SU-DHL-6 (cell line): ENCODE results near the gene CYP4A22.
A peak's percentile ranks its signal among the peaks of the same experiment; 100 is the strongest.

Experiments
- H2AFZ ChIP-seq: fragments of 200-600 bp; sonication (generic); 2 replicates; pipeline ENCODE4 v1.6.1; 2014; ENCODE audit warnings: low read depth, mild to moderate bottlenecking, moderate library complexity, mixed read lengths, antibody characterized with exemption, low read length; ENCODE audit not compliant: severe bottlenecking
- H3F3A ChIP-seq: fragments of 200-600 bp; shearing (Covaris generic); 2 replicates; pipeline ENCODE4 v1.6.0; 2016; ENCODE audit warnings: antibody characterized with exemption, mild to moderate bottlenecking; ENCODE audit not compliant: insufficient read depth
- H3K27ac ChIP-seq: fragments of 200-600 bp; sonication (generic); 2 replicates; pipeline ENCODE4 v1.5.1; 2016; ENCODE audit warnings: low read depth, mild to moderate bottlenecking, low read length, moderate library complexity, mixed read lengths
- H3K27me3 ChIP-seq: fragments of 200-600 bp; sonication (generic), shearing (Covaris generic); 2 replicates; pipeline ENCODE4 v1.6.0; 2014; ENCODE audit warnings: mild to moderate bottlenecking, low read length
- H3K36me3 ChIP-seq: fragments of 200-600 bp; sonication (generic); 2 replicates; pipeline ENCODE4 v1.6.1; 2014; ENCODE audit warnings: mild to moderate bottlenecking, low read length, mixed read lengths
- H3K4me2 ChIP-seq: fragments of 300-600, 200-600 bp; shearing (Covaris generic), sonication (generic); 2 replicates; pipeline ENCODE4 v1.6.0; 2014; ENCODE audit warnings: low read length, low read depth, mild to moderate bottlenecking; ENCODE audit not compliant: poor library complexity, severe bottlenecking
- H3K4me3 ChIP-seq: fragments of 200-600 bp; sonication (generic); 2 replicates; pipeline ENCODE4 v1.5.1; 2014; ENCODE audit warnings: antibody characterized with exemption, low read length, mild to moderate bottlenecking, mixed read lengths; ENCODE audit not compliant: insufficient read depth, poor library complexity, severe bottlenecking
- H3K79me2 ChIP-seq: fragments of 200-600 bp; sonication (generic); 2 replicates; pipeline ENCODE4 v1.6.1; 2014; ENCODE audit warnings: mild to moderate bottlenecking, low read length, moderate library complexity; ENCODE audit not compliant: insufficient read depth
- H3K9ac ChIP-seq: fragments of 200-600 bp; sonication (generic); 2 replicates; pipeline ENCODE4 v1.7.0; 2014; ENCODE audit warnings: mild to moderate bottlenecking, low read length
- H3K9me2 ChIP-seq: fragments of 200-600 bp; sonication (generic); replicated peaks from 2 replicates; pipeline ENCODE4 v1.6.1; 2014; ENCODE audit warnings: low read length; ENCODE audit not compliant: insufficient read depth
- H3K9me3 ChIP-seq: fragments of 200-600 bp; sonication (generic); 2 replicates; pipeline ENCODE4 v1.6.1; 2014; ENCODE audit warnings: low read length, mixed read lengths; ENCODE audit not compliant: insufficient read depth
- H4K20me1 ChIP-seq: fragments of 200-600 bp; sonication (generic); 2 replicates; pipeline ENCODE4 v1.6.1; 2014; ENCODE audit warnings: low read depth, mild to moderate bottlenecking, antibody characterized with exemption, low read length, moderate library complexity, mixed read lengths
- CTCF ChIP-seq: fragments of 200-600 bp; sonication (generic); IDR thresholded peaks from one replicate; pipeline ENCODE4 v1.5.1; 2017; ENCODE audit warnings: antibody characterized with exemption, mild to moderate bottlenecking, low read length, moderate library complexity; ENCODE audit not compliant: insufficient read depth, poor library complexity, severe bottlenecking
- EZH2phosphoT487 ChIP-seq: fragments of 200-600 bp; sonication (generic), shearing (Covaris generic); conservative IDR thresholded peaks from 2 replicates; pipeline ENCODE4 v1.6.1; 2018; ENCODE audit warnings: mild to moderate bottlenecking, antibody characterized with exemption, low read length, moderate library complexity, mixed read lengths

Gene CYP4A22

GRCh38 chr1:47172782-47173181 lies 35.5 kb downstream of the CYP4A22 start:
- TF ChIP-seq EZH2phosphoT487, result no peak
- TF ChIP-seq CTCF, result no peak
- H3K36me3 ChIP-seq, result no peaks in the 10 kb centered on the region

GRCh38 chr1:47174656-47175020 lies 37.4 kb downstream of the CYP4A22 start:
- no peaks in the 10 kb centered on the region for H3K36me3 ChIP-seq
- H3K27me3 ChIP-seq, result no peaks in the 10 kb centered on the region
- H3K27ac ChIP-seq, result no peak overlapping the region
- H3K79me2 ChIP-seq, result no peaks in the 10 kb centered on the region
- no peaks in the 10 kb centered on the region for H4K20me1 ChIP-seq
- H3K9me2 ChIP-seq, result no peaks in the 10 kb centered on the region
- no peak overlapping the region for H2AFZ ChIP-seq
- no peaks in the 10 kb centered on the region for H3K9me3 ChIP-seq
- no peaks in the 10 kb centered on the region for H3F3A ChIP-seq
- no peak overlapping the region for H3K4me2 ChIP-seq
- H3K9ac ChIP-seq, result no peak overlapping the region
- H3K4me3 ChIP-seq, result no peak overlapping the region
- no peak for TF ChIP-seq EZH2phosphoT487
- TF ChIP-seq CTCF, result no peak

More at GRCh38 chr1:47172782-47173181, 35.5 kb downstream of the CYP4A22 start:
- Histone ChIP-seq H3K79me2 (no peaks in the 10 kb centered on the region), H3K4me3 (no peak overlapping the region), H3K4me2 (no peak overlapping the region), H3K9me3 (no peaks in the 10 kb centered on the region), H4K20me1 (no peaks in the 10 kb centered on the region), H3K27ac (no peak overlapping the region), H3F3A (no peaks in the 10 kb centered on the region), H3K27me3 (no peaks in the 10 kb centered on the region), H3K9ac (no peak overlapping the region), H3K9me2 (no peaks in the 10 kb centered on the region), H2AFZ (no peak overlapping the region)

- no peaks in the 10 kb centered on the region for H3F3A ChIP-seq
- no peaks in the 10 kb centered on the region for H3K27me3 ChIP-seq
- no peaks in the 10 kb centered on the region for H3K79me2 ChIP-seq
- no peaks in the 10 kb centered on the region for H3K9me2 ChIP-seq
- H3K4me3 ChIP-seq, result no peak overlapping the region
- no peak for TF ChIP-seq EZH2phosphoT487
- TF ChIP-seq CTCF, result peak; percentile 57
- no peaks in the 10 kb centered on the region for H4K20me1 ChIP-seq
- H3K9ac ChIP-seq, result no peak overlapping the region
- H3K9me3 ChIP-seq, result no peaks in the 10 kb centered on the region
- H3K27ac ChIP-seq, result no peak overlapping the region
- no peak overlapping the region for H2AFZ ChIP-seq
- H3K4me2 ChIP-seq, result no peak overlapping the region
- no peaks in the 10 kb centered on the region for H3K36me3 ChIP-seq
Measured at GRCh38 chr1:47175227-47175934, 38.1 kb downstream of the CYP4A22 start.
